Psoas muscle (tissue), 8 donors: Measurements from ENCODE around the gene DNAJC11. TPM values are rescaled to one million over a fixed set of nuclear protein-coding genes. Genes with fewer than 3 reads are reported as not detected.
A peak's percentile ranks its signal among the peaks of the same experiment; 100 is the strongest.

Source experiments
- ATAC-seq, 4 donors: fragments of 200-7000 bp; cut with Tn5 transposase; one replicate each; pipeline ENCODE4 v1.9.1; 2020; ENCODE audit warnings: moderate library complexity in 3 of 4, mild to moderate bottlenecking in 2 of 4
- DNase-seq, 2 donors: peaks; one replicate each; pipeline ENCODE4 v3.0.0-alpha.2; 2020
- H3K27ac ChIP-seq: fragments of 200-600 bp; one replicate; pipeline ENCODE4 v1.8.0; 2022
- H3K27me3 ChIP-seq, 3 donors: fragments of 200-600 bp in 1 of 3; one replicate each; pipeline versions ENCODE4 v1.6.1 to v1.8.0; 2013 to 2022; ENCODE audit warnings: low read length in 2 of 3, mild to moderate bottlenecking in 2 of 3, moderate library complexity in 1 of 3; ENCODE audit not compliant: insufficient read depth in 3 of 3
- H3K36me3 ChIP-seq, 2 donors: fragments of 200-600 bp in 1 of 2; one replicate each; pipeline versions ENCODE4 v1.6.1 to v1.8.0; 2013 to 2022; ENCODE audit warnings: low read depth in 1 of 2, mild to moderate bottlenecking in 1 of 2, moderate library complexity in 1 of 2; ENCODE audit not compliant: insufficient read depth in 1 of 2
- H3K4me1 ChIP-seq: fragments of 200-600 bp; one replicate; pipeline ENCODE4 v1.8.0; 2022
- H3K4me3 ChIP-seq: fragments of 200-600 bp; one replicate; pipeline ENCODE4 v1.8.0; 2022; ENCODE audit warnings: mild to moderate bottlenecking
- H3K9me3 ChIP-seq: fragments of 200-600 bp; one replicate; pipeline ENCODE4 v1.8.0; 2022
- CTCF ChIP-seq: fragments of 200-600 bp; IDR thresholded peaks from one replicate; pipeline ENCODE4 v1.8.0; 2022; ENCODE audit warnings: antibody characterized with exemption
- WGBS, 3 donors: extraction: QIAGEN DNeasy Blood & Tissue Kit; methylation state at CpG; one replicate each; pipeline versions ENCODE4 v1.1.6 to v1.1.7; 2013; 5-methylcytosine and 5-hydroxymethylcytosine counted together
- intact Hi-C, 2 donors: fragments of 100-400 bp; cut with DNase I; formaldehyde crosslinking; loops; one replicate each; pipeline versions ENCODE4 v1.11.0 to v1.14.2; 2022
- polyA plus RNA-seq, 3 donors: library from polyadenylated mRNA; stranded (reverse); fragments of 200-250 nt; gene quantifications; one replicate each; pipeline ENCODE4 v1.2.3, GENCODE V29; 2013
- total RNA-seq, 4 donors: library from RNA; stranded (reverse); fragmentation: NEBNext Ultra II Directional in 2 of 4; extraction: Animal tissue kit (Norgen Biotek cat#: 25700) in 2 of 4; gene quantifications; one replicate each; pipeline versions ENCODE4 v1.2.1 to v1.2.4, GENCODE V29; 2021 to 2023
- donor health status: healthy with polysubstance abuse.
- donor health status: DM: no; HTN: no; CAD: no; lungs with moderate emphysema.
- donor health status: Bipolar disorder and iron deficiency.
- donor health status: healthy.
- donor health status: DM: yes; HTN: yes; CAD: no.
- donor health status: DM: no; HTN: no; CAD: no.
- donor health status: DM: no; HTN: no; CAD: no.
- donor health status: DM: yes; HTN: yes; CAD: no.

DNAJC11 gene
- total and polyA plus RNA-seq, 7 donors: 28.2 to 65.4 (median 55.7) TPM

DNA sequence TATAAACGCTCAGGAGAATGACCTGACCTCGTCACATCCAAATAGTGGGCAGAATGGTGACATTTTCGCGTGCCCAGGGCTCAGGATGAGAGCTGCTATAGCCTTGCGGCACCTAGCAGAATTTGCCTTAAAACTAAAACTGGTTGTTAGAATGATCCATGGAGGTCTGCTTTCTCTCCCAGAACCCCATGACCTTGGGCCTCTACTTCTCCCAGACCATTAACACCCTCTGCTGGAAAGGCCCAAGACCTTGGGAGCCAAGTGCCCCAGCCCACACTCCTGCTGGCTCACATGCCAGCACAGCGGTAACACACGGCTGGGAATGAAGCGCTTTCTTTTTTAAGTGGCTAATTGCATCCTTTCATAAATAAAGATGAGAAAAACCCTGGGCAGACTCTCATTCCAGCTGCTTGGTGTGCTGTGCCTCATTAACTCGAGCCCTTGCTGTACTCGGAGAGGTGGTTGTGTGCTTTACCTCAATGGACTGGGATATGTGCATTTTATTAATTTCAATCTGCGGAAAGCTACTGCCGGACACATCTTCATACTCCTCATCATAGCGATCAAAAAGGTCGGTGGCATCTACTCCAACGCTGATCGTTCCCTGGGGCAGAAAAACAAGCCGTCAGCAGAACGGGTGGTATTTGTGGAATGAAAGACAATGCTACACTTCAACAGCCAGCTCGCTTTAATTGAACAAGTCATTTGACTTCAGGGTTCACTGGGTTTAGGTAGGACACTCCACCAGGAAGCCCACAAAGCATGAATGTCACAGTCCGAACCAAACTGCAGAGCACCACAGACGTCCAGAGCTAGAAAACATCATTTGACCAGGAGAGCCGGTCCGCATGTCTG, 48.0 kb downstream of the DNAJC11 start:
- Histone ChIP-seq H3K27ac (no peak overlapping the region), H3K27me3 (no peaks in the 10 kb centered on the region), H3K4me1 (peaks cover under 1% of the 10 kb centered on the region), H3K9me3 (no peaks in the 10 kb centered on the region), H3K36me3 (peaks cover 0 to 48% of the 10 kb centered on the region in 2 donors), H3K4me3 (no peak overlapping the region)
- 88 to 93% (median 89%) methylated on average over 23 of the region's 23 CpGs for WGBS, 3 donors
- no peak for TF ChIP-seq CTCF
- ATAC-seq: no peak
- DNase-seq: no peak
- intact Hi-C loops: no loop called here

- Histone ChIP-seq H3K27ac (no peak overlapping the region), H3K4me3 (no peak overlapping the region), H3K36me3 (peaks cover 0 to 48% of the 10 kb centered on the region in 2 donors), H3K4me1 (no peaks in the 10 kb centered on the region), H3K27me3 (no peaks in the 10 kb centered on the region), H3K9me3 (no peaks in the 10 kb centered on the region)
- intact Hi-C loops: no loop called here
- WGBS, 3 donors: 78 to 89% (median 87%) methylated on average over 6 of the region's 6 CpGs
- no peak for TF ChIP-seq CTCF
- ATAC-seq: peak in 1 of 4 donors; percentile 35
- DNase-seq: no peak
These were observed 48.6 kb downstream of the DNAJC11 start for GRCh38 chr1:6652986-6653385.

DNA sequence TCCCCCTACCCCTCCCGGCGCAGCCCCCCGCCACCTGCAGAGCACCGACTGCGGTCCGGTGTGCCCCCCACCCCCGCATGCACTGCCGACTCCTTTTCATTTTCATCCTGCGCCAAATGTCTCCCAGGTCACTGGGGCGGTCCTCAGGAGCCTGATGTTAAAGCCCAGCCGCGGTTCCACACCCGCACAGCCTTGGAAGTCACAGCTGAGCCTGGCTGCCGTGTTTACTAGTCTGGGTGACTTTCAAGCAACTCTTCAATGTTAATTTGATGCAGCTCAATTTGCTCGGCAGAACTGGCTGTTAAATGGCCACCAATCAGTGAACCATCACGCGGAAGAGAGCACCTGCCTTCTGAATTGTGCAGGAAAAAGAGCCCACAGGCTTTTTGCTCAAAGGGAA, 49.7 kb downstream of the DNAJC11 start:
- WGBS, 3 donors: 75 to 89% (median 85%) methylated on average over 17 of the region's 17 CpGs
- no peak overlapping the region for H3K27ac ChIP-seq
- no peak for TF ChIP-seq CTCF
- intact Hi-C loops: no loop called here
- no peak for DNase-seq
- no peaks in the 10 kb centered on the region for H3K4me1 ChIP-seq
- H3K9me3 ChIP-seq: no peaks in the 10 kb centered on the region
- peaks cover 0 to 48% of the 10 kb centered on the region in 2 donors for H3K36me3 ChIP-seq
- no peak overlapping the region for H3K4me3 ChIP-seq
- no peak for ATAC-seq
- H3K27me3 ChIP-seq: no peaks in the 10 kb centered on the region

DNA sequence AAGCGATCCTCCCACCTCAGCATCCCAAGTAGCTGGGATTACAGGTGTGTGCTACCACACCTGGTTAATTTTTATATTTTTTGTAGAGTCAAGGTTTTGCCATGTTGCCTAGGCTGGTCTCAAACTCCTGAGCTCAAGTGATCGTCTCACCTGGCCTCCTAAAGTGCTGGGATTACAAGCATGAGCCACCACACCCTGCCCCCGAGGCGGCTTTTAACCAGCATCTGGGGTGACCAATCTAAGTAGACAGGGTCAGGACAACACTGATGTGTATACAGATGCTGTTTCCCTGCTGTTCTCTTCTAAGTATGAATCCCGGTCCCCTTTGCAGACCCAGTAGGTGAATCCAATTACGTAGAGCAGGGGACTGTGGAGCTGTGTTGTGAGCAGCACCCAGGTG, 53.1 kb downstream of the DNAJC11 start:
- intact Hi-C loops: loop anchor here in 1 of 2 donors (5.0 kb wide), 2 partner anchors 91 to 161 kb away; partner anchors contain the start of gene TAS1R1

More for the DNA sequence above, 53.1 kb downstream of the DNAJC11 start:
- H3K9me3 ChIP-seq: no peaks in the 10 kb centered on the region
- ATAC-seq: no peak
- H3K4me1 ChIP-seq: no peaks in the 10 kb centered on the region
- 87 to 92% (median 91%) methylated on average over 6 of the region's 6 CpGs for WGBS, 3 donors
- no peaks in the 10 kb centered on the region for H3K27me3 ChIP-seq
- no peak for DNase-seq
- H3K27ac ChIP-seq: no peak overlapping the region
- TF ChIP-seq CTCF: no peak
- H3K36me3 ChIP-seq: peaks cover 0 to 58% of the 10 kb centered on the region in 2 donors
- H3K4me3 ChIP-seq: no peak overlapping the region
